Sigmoid colon (tissue), 7 donors: ENCODE results near the gene MRPS21. TPM values are rescaled to one million over a fixed set of nuclear protein-coding genes. Genes with fewer than 3 reads are reported as not detected.

ENCODE experiments used
- DNase-seq: peaks from one replicate; pipeline ENCODE4 v3.0.0-alpha.2; 2019
- H3K27ac ChIP-seq, 4 donors: fragments of 200-600 bp; sonication (generic); one replicate each; pipeline ENCODE4 v1.5.1; 2016 to 2019; ENCODE audit warnings: mild to moderate bottlenecking in 1 of 4
- H3K27me3 ChIP-seq, 3 donors: fragments of 200-600 bp; sonication (generic); one replicate each; pipeline ENCODE4 v1.5.1; 2019; ENCODE audit warnings: mild to moderate bottlenecking in 1 of 3
- H3K36me3 ChIP-seq, 4 donors: fragments of 200-600 bp; sonication (generic); one replicate each; pipeline ENCODE4 v1.5.1; 2016 to 2019
- H3K4me1 ChIP-seq, 4 donors: fragments of 200-600 bp; sonication (generic); one replicate each; pipeline ENCODE4 v1.5.1; 2017 to 2019
- H3K4me3 ChIP-seq, 4 donors: fragments of 200-600 bp; sonication (generic); one replicate each; pipeline ENCODE4 v1.5.1; 2017 to 2019; ENCODE audit warnings: mild to moderate bottlenecking in 2 of 4, moderate library complexity in 1 of 4
- H3K9me3 ChIP-seq, 4 donors: fragments of 200-600 bp in 3 of 4; sonication (generic) in 3 of 4; one replicate each; pipeline versions ENCODE4 v1.5.1 to v1.6.1; 2013 to 2019
- EP300 ChIP-seq, 4 donors: sonication (generic); formaldehyde crosslinking; IDR thresholded peaks; one replicate each; pipeline ENCODE4 v1.6.1; 2017; ENCODE audit warnings: antibody characterized with exemption in 4 of 4
- POLR2A ChIP-seq, 2 donors: fragments of 450-650 bp; IDR thresholded peaks; one replicate each; pipeline ENCODE4 v1.6.1; 2016; ENCODE audit warnings: antibody characterized with exemption in 2 of 2, mild to moderate bottlenecking in 2 of 2, moderate library complexity in 2 of 2
- POLR2AphosphoS5 ChIP-seq, 4 donors: sonication (generic); formaldehyde crosslinking; IDR thresholded peaks; one replicate each; pipeline ENCODE4 v1.6.1; 2017; ENCODE audit warnings: antibody characterized with exemption in 4 of 4
- WGBS, 2 donors: extraction: QIAGEN DNeasy Blood & Tissue Kit; methylation state at CpG; one replicate each; pipeline ENCODE4 v1.1.7; 2013; 5-methylcytosine and 5-hydroxymethylcytosine counted together
- intact Hi-C: fragments of 100-400 bp; cut with DNase I; formaldehyde crosslinking; loops from one replicate; pipeline ENCODE4 v1.15.1; 2023
- polyA plus RNA-seq, 3 donors: library from polyadenylated mRNA; stranded (reverse); fragments of 200-250 nt; gene quantifications; one replicate each; pipeline ENCODE4 v1.2.3, GENCODE V29; 2013
- total RNA-seq, 4 donors: library from RNA; depleted of rRNA; stranded (reverse); fragments of >200 nt; gene quantifications; one replicate each; pipeline ENCODE4 v1.1.0, GENCODE V29; 2016
- TF ChIP-seq, protein P1 (sequence below), 4 experiments: fragments of 450-650 bp in 3 of 4; fragments of 200-600 bp in 1 of 4; IDR thresholded peaks; one replicate each; pipeline ENCODE4 v1.5.1; 2016 to 2019; ENCODE audit warnings: antibody characterized with exemption in 4 of 4, mild to moderate bottlenecking in 3 of 4, moderate library complexity in 2 of 4
- donor health status: healthy with polysubstance abuse.
- donor health status: Bipolar disorder and iron deficiency.
- donor health status: healthy.

The MRPS21 gene
- total and polyA plus RNA-seq, 7 donors = 36.8 to 94.3 (median 64.3) TPM

DNA sequence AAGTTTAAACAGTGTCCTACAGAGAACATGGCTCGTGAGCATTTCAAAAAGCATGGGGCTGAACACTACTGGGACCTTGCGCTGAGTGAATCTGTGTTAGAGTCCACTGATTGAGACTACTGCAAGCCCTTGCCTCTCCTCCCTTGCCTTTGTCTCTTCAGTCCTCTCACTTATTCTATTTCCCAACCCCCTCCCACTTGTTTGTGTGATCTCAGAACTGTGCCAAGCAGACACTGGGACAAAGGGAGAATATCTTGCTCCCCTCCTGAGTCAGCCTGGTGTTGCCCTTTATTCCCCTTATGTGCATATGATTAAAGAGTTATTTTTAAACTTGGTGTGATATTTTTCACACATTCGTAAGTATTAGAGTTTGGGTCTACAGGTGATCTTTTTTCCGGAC, 59.2 kb downstream of the MRPS21 start:
- Histone ChIP-seq H3K27ac (no peak overlapping the region), H3K4me1 (no peaks in the 10 kb centered on the region), H3K4me3 (no peak overlapping the region), H3K27me3 (no peaks in the 10 kb centered on the region), H3K36me3 (peaks cover 23 to 87% (median 31%) of the 10 kb centered on the region in 4 donors), H3K9me3 (no peaks in the 10 kb centered on the region)
- TF ChIP-seq EP300 (IDR thresholded peaks at IDR 0.05) = no peak
- TF ChIP-seq, protein P1, sequence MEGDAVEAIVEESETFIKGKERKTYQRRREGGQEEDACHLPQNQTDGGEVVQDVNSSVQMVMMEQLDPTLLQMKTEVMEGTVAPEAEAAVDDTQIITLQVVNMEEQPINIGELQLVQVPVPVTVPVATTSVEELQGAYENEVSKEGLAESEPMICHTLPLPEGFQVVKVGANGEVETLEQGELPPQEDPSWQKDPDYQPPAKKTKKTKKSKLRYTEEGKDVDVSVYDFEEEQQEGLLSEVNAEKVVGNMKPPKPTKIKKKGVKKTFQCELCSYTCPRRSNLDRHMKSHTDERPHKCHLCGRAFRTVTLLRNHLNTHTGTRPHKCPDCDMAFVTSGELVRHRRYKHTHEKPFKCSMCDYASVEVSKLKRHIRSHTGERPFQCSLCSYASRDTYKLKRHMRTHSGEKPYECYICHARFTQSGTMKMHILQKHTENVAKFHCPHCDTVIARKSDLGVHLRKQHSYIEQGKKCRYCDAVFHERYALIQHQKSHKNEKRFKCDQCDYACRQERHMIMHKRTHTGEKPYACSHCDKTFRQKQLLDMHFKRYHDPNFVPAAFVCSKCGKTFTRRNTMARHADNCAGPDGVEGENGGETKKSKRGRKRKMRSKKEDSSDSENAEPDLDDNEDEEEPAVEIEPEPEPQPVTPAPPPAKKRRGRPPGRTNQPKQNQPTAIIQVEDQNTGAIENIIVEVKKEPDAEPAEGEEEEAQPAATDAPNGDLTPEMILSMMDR (IDR thresholded peaks at IDR 0.05) = no peak
- no peak for TF ChIP-seq POLR2AphosphoS5 (IDR thresholded peaks at IDR 0.05)
- no peak for TF ChIP-seq POLR2A (IDR thresholded peaks at IDR 0.05)
- 97% methylated on average over 4 of the region's 4 CpGs for WGBS, 2 donors
- intact Hi-C loops = no loop called here
- no peak for DNase-seq

Other genes starting within 250 kb of the MRPS21 start
- gene VPS45, start 226.1 kb upstream of the MRPS21 start, total RNA-seq = 10 to 100 TPM; 44.6 to 68.1 (median 56.0) TPM
- 10 to 100 TPM; 16.2 to 20.1 (median 19.0) TPM for gene VPS45, start 226.1 kb upstream of the MRPS21 start, polyA plus RNA-seq
- gene PLEKHO1, start 143.9 kb upstream of the MRPS21 start, total RNA-seq = 100 to 1,000 TPM; 251 to 402 (median 338) TPM
- gene PLEKHO1, start 143.9 kb upstream of the MRPS21 start, polyA plus RNA-seq = 10 to 100 TPM; 14.1 to 65.0 (median 28.2) TPM
- 10 to 100 TPM; 11.9 to 25.5 (median 20.1) TPM for gene ANP32E, start 57.7 kb upstream of the MRPS21 start, total RNA-seq
- 10 to 100 TPM; 11.4 to 32.6 (median 11.8) TPM for gene ANP32E, start 57.7 kb upstream of the MRPS21 start, polyA plus RNA-seq
- 1 to 10 TPM; 1.4 to 4.3 (median 1.5) TPM for gene CA14, start 36.1 kb upstream of the MRPS21 start, total RNA-seq
- gene CA14, start 36.1 kb upstream of the MRPS21 start, polyA plus RNA-seq = under 1 TPM in 1 of 3 donors, not detected in 2; 0.35 TPM
- gene APH1A, start 24.8 kb upstream of the MRPS21 start, total RNA-seq = 10 to 100 TPM; 44.6 to 59.2 (median 48.0) TPM
- 100 to 1,000 TPM; 134 to 228 (median 145) TPM for gene APH1A, start 24.8 kb upstream of the MRPS21 start, polyA plus RNA-seq
- gene C1orf54, start 21.1 kb upstream of the MRPS21 start, total RNA-seq = 10 to 100 TPM; 14.8 to 49.7 (median 39.4) TPM
- gene C1orf54, start 21.1 kb upstream of the MRPS21 start, polyA plus RNA-seq = 10 to 100 TPM; 15.7 to 27.0 (median 23.8) TPM
- gene CIART, start 11.3 kb upstream of the MRPS21 start, total RNA-seq = 10 to 100 TPM; 11.4 to 15.3 (median 13.5) TPM
- 1 to 10 TPM in 2 of 3 donors, not detected in 1; 2.5 to 4.2 TPM for gene CIART, start 11.3 kb upstream of the MRPS21 start, polyA plus RNA-seq
- gene PRPF3, start 27.7 kb downstream of the MRPS21 start, total RNA-seq = 10 to 100 TPM; 29.5 to 53.5 (median 35.9) TPM
- gene PRPF3, start 27.7 kb downstream of the MRPS21 start, polyA plus RNA-seq = 10 to 100 TPM; 15.0 to 35.0 (median 16.2) TPM
- 10 to 100 TPM; 16.2 to 26.7 (median 21.2) TPM for gene RPRD2, start 70.3 kb downstream of the MRPS21 start, total RNA-seq
- gene RPRD2, start 70.3 kb downstream of the MRPS21 start, polyA plus RNA-seq = 10 to 100 TPM in 1 of 3 donors, 1 to 10 TPM in 2; 4.2 to 12.4 (median 5.5) TPM
- 10 to 100 TPM in 2 of 4 donors, 1 to 10 TPM in 2; 8.1 to 13.3 (median 10.4) TPM for gene TARS2, start 193.6 kb downstream of the MRPS21 start, total RNA-seq
- 10 to 100 TPM in 1 of 3 donors, 1 to 10 TPM in 2; 4.6 to 16.9 (median 6.0) TPM for gene TARS2, start 193.6 kb downstream of the MRPS21 start, polyA plus RNA-seq
- 10 to 100 TPM in 3 of 4 donors, 1 to 10 TPM in 1; 9.2 to 23.8 (median 13.8) TPM for gene ECM1, start 214.2 kb downstream of the MRPS21 start, total RNA-seq
- 1 to 10 TPM; 2.1 to 8.7 (median 3.0) TPM for gene ECM1, start 214.2 kb downstream of the MRPS21 start, polyA plus RNA-seq
- not detected for gene FALEC, start 221.9 kb downstream of the MRPS21 start, total RNA-seq
- gene FALEC, start 221.9 kb downstream of the MRPS21 start, polyA plus RNA-seq = under 1 TPM in 1 of 3 donors, not detected in 2; 0.35 TPM